B cell (primary cell): ENCODE data around the gene ANKDD1A. TPM values are rescaled to one million over a fixed set of nuclear protein-coding genes. Genes with fewer than 3 reads are reported as not detected.

Source experiments
- ATAC-seq: fragments of 200-7000 bp; cut with Tn5 transposase; one replicate; pipeline ENCODE4 v1.10.0; 2021; ENCODE audit warnings: low read depth, mild to moderate bottlenecking, moderate number of reproducible peaks, moderate library complexity
- CTCF ChIA-PET: fragments of 350-600 bp; sonication (Branson Sonifier 250); formaldehyde crosslinking; loops from one replicate; lab custom pipeline; 2021; ENCODE audit warnings: antibody characterized with exemption, inconsistent platforms; lab: Charles Lee
- POLR2A ChIA-PET: fragments of 350-600 bp; sonication (Branson Sonifier 250); formaldehyde crosslinking; loops from one replicate; lab custom pipeline; 2021; ENCODE audit warnings: antibody characterized with exemption; lab: Charles Lee
- DNase-seq: peaks from one replicate; pipeline ENCODE4 v3.0.0; 2013
- H2AFZ ChIP-seq: 2 replicates; pipeline ENCODE4 v1.6.1; 2012; ENCODE audit warnings: mild to moderate bottlenecking, low read depth, low read length; ENCODE audit not compliant: insufficient read depth, poor library complexity, severe bottlenecking
- H3K27ac ChIP-seq, 2 donors: 1 replicate in 1 of 2; 2 replicates in 1 of 2; pipeline ENCODE4 v1.5.1; 2012 to 2013; ENCODE audit warnings: low read length in 2 of 2, mild to moderate bottlenecking in 2 of 2, moderate library complexity in 1 of 2
- H3K27me3 ChIP-seq, 4 experiments: fragments of 200-600 bp in 1 of 4; sonication (generic) in 1 of 4; replicated peaks in 1 of 4; 1 replicate in 2 of 4; 2 replicates in 2 of 4; pipeline versions ENCODE4 v1.6.1 to v1.7.0; 2013 to 2016; ENCODE audit warnings: low read length in 3 of 4, mild to moderate bottlenecking in 2 of 4, mixed read lengths in 1 of 4, moderate library complexity in 1 of 4; ENCODE audit not compliant: insufficient read depth in 4 of 4, control insufficient read depth in 3 of 4; ENCODE audit errors: control extremely low read depth in 1 of 4
- H3K36me3 ChIP-seq, 2 experiments: replicated peaks in 1 of 2; 1 replicate in 1 of 2; 2 replicates in 1 of 2; pipeline versions ENCODE4 v1.6.1 to v1.7.1; 2013; ENCODE audit warnings: low read length in 1 of 2; ENCODE audit not compliant: insufficient read depth in 2 of 2, control insufficient read depth in 1 of 2; ENCODE audit errors: control extremely low read depth in 1 of 2, extremely low read depth in 1 of 2
- H3K4me1 ChIP-seq, 2 donors: fragments of 200-600 bp in 1 of 2; sonication (generic) in 1 of 2; 1 replicate in 1 of 2; 2 replicates in 1 of 2; pipeline versions ENCODE4 v1.5.1 to v1.6.1; 2013 to 2017; ENCODE audit warnings: low read length in 2 of 2; ENCODE audit not compliant: control insufficient read depth in 2 of 2, insufficient read depth in 2 of 2
- H3K4me2 ChIP-seq: replicated peaks from 2 replicates; pipeline ENCODE3; 2012; ENCODE audit warnings: mild to moderate bottlenecking, low read depth, low read length; ENCODE audit not compliant: poor library complexity, severe bottlenecking
- H3K4me3 ChIP-seq, 5 experiments: fragments of 200-600 bp in 1 of 5; sonication (generic) in 1 of 5; 1 replicate in 3 of 5; 2 replicates in 2 of 5; pipeline versions ENCODE4 v1.5.1 to v1.7.0; 2011 to 2016; ENCODE audit warnings: low read length in 4 of 5, mild to moderate bottlenecking in 4 of 5, low read depth in 2 of 5, control low read depth in 1 of 5, moderate library complexity in 1 of 5; ENCODE audit not compliant: insufficient read depth in 1 of 5; ENCODE audit errors: control extremely low read depth in 1 of 5, extremely low read depth in 1 of 5
- H3K79me2 ChIP-seq: fragments of 200-600 bp; sonication (generic); one replicate; pipeline ENCODE4 v1.6.0; 2016; ENCODE audit warnings: low read length; ENCODE audit not compliant: control insufficient read depth, insufficient read depth
- H3K9ac ChIP-seq: fragments of 200-600 bp; sonication (generic); 2 replicates; pipeline ENCODE4 v1.6.1; 2017; ENCODE audit warnings: mild to moderate bottlenecking, low read length, moderate library complexity
- H3K9me3 ChIP-seq, 3 donors: one replicate each; pipeline versions ENCODE4 v1.6.1 to v1.7.1; 2013; ENCODE audit warnings: low read length in 2 of 3; ENCODE audit not compliant: control insufficient read depth in 2 of 3, insufficient read depth in 1 of 3; ENCODE audit errors: control extremely low read depth in 1 of 3
- H4K20me1 ChIP-seq: 2 replicates; pipeline ENCODE4 v1.6.0; 2012; ENCODE audit warnings: mild to moderate bottlenecking, low read length; ENCODE audit not compliant: insufficient read depth, control insufficient read depth, poor library complexity, severe bottlenecking
- H3K27ac Mint-ChIP-seq: one replicate; pipeline ENCODE4 v1.8.0; 2021; ENCODE audit warnings: mixed read lengths
- H3K27me3 Mint-ChIP-seq: one replicate; pipeline ENCODE4 v1.8.0; 2021; ENCODE audit warnings: mixed read lengths
- H3K4me1 Mint-ChIP-seq: one replicate; pipeline ENCODE4 v1.8.0; 2021; ENCODE audit warnings: mixed read lengths
- H3K4me3 Mint-ChIP-seq: one replicate; pipeline ENCODE4 v1.8.0; 2021; ENCODE audit warnings: mixed read lengths
- H3K9me3 Mint-ChIP-seq: one replicate; pipeline ENCODE4 v1.8.0; 2022; ENCODE audit warnings: mixed read lengths; ENCODE audit not compliant: insufficient read depth
- EZH2 ChIP-seq: IDR thresholded peaks from 2 replicates; pipeline ENCODE4 v1.6.1; 2012; ENCODE audit warnings: borderline replicate concordance, low read depth, mild to moderate bottlenecking, moderate library complexity, low read length; ENCODE audit not compliant: insufficient read depth, poor library complexity, severe bottlenecking
- WGBS: methylation state at CpG from one replicate; pipeline ENCODE4 v1.1.5; 2013; ENCODE audit warnings: missing lambda C conversion rate; ENCODE audit not compliant: insufficient coverage; 5-methylcytosine and 5-hydroxymethylcytosine counted together
- intact Hi-C: fragments of 100-400 bp; cut with micrococcal nuclease; formaldehyde crosslinking; loops from one replicate; pipeline ENCODE4 v1.10.0; 2022
- polyA plus RNA-seq: library from polyadenylated mRNA; depleted of rRNA; stranded (reverse); fragments of >200 nt; gene quantifications from 2 replicates; pipeline ENCODE4 v1.2.3, GENCODE V29; 2012
- total RNA-seq, 2 donors: library from RNA; stranded (reverse); fragments of 120-200 nt in 1 of 2; gene quantifications; 1 replicate in 1 of 2; 2 replicates in 1 of 2; pipeline versions ENCODE4 v1.2.3 to v1.2.4, GENCODE V29; 2013 to 2022
- TF ChIP-seq, protein P1 (sequence below): fragments of 200-600 bp; IDR thresholded peaks from one replicate; pipeline ENCODE4 v1.8.0; 2022; ENCODE audit warnings: antibody characterized with exemption, mild to moderate bottlenecking

ANKDD1A gene
- total and polyA plus RNA-seq, 2 donors (not counting 1 experiment from before 2014, with no cell fraction given) = 2.6 to 2.7 TPM

DNA sequence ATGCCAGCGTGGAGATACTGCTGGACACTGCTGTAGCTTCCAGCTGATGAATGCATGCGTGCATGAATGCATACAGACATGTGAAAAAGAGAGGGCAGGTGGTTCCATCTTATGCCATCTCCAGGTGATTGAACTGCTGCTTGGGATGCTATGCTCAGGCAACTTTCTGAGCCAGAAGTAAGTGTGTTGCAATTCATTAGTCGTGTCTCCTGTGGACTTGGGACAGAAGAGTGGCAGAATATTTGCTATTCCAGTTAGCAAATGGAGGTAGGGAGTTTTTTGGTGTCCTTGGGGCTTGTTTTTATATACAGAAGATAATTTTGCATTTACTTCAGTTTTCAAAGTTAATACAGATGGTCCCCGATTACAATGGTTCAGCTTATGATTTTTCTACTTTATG lies 33.3 kb downstream of the ANKDD1A start:
- Histone ChIP-seq H3K79me2 (no peaks in the 10 kb centered on the region), H4K20me1 (no peaks in the 10 kb centered on the region), H3K4me2 (no peak overlapping the region), H3K27me3 (no peaks in the 10 kb centered on the region), H2AFZ (no peak overlapping the region), H3K36me3 (no peaks in the 10 kb centered on the region), H3K27ac (no peak overlapping the region), H3K9me3 (no peaks in the 10 kb centered on the region), H3K4me1 (no peaks in the 10 kb centered on the region), H3K4me3 (no peak overlapping the region), H3K9ac (no peak overlapping the region)
- H3K4me3 Mint-ChIP-seq = no peak overlapping the region
- ATAC-seq (no peak), DNase-seq (no peak)
- H3K27me3 Mint-ChIP-seq = no peaks in the 10 kb centered on the region
- no peaks in the 10 kb centered on the region for H3K9me3 Mint-ChIP-seq
- H3K27ac Mint-ChIP-seq = no peak overlapping the region
- H3K4me1 Mint-ChIP-seq = no peaks in the 10 kb centered on the region
- intact Hi-C loops = no loop called here
- ChIA-PET POLR2A (no interaction called here), CTCF (interaction anchor here (0.7 kb wide), 1 partner anchor 211 kb away, joined by 3 read pairs; no protein-coding TSS in a partner anchor)
- 88% methylated on average over 2 of the region's 4 CpGs for WGBS
- no peak for TF ChIP-seq EZH2
- TF ChIP-seq, protein P1, sequence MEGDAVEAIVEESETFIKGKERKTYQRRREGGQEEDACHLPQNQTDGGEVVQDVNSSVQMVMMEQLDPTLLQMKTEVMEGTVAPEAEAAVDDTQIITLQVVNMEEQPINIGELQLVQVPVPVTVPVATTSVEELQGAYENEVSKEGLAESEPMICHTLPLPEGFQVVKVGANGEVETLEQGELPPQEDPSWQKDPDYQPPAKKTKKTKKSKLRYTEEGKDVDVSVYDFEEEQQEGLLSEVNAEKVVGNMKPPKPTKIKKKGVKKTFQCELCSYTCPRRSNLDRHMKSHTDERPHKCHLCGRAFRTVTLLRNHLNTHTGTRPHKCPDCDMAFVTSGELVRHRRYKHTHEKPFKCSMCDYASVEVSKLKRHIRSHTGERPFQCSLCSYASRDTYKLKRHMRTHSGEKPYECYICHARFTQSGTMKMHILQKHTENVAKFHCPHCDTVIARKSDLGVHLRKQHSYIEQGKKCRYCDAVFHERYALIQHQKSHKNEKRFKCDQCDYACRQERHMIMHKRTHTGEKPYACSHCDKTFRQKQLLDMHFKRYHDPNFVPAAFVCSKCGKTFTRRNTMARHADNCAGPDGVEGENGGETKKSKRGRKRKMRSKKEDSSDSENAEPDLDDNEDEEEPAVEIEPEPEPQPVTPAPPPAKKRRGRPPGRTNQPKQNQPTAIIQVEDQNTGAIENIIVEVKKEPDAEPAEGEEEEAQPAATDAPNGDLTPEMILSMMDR = no peak

DNA sequence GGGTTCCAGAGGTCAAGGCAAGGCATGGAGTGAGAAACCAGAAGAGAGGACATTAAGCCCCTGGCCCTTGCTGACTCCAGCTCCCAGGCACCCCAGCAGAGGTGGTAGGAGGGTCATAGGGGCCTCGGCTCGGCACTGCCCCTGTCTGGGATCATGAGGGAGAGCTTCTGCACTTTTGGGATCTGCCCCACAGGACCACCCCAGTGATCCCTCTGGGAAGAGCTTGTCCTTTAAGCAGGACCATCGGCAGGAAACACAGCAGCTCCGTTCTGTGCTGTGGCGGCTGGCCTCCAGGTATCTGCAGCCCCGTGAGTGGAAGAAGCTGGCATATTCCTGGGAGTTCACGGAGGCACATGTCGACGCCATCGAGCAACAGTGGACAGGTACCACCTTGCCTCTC lies 35.5 kb downstream of the ANKDD1A start:
- TF ChIP-seq, protein P1 = no peak
- no peak for TF ChIP-seq EZH2
- DNase-seq (no peak), ATAC-seq (no peak)
- Histone ChIP-seq H3K9ac (no peak overlapping the region), H3K9me3 (no peaks in the 10 kb centered on the region), H4K20me1 (no peaks in the 10 kb centered on the region), H2AFZ (no peak overlapping the region), H3K4me2 (no peak overlapping the region), H3K27ac (no peak overlapping the region), H3K27me3 (no peaks in the 10 kb centered on the region), H3K4me3 (no peak overlapping the region), H3K79me2 (no peaks in the 10 kb centered on the region), H3K36me3 (no peaks in the 10 kb centered on the region), H3K4me1 (no peaks in the 10 kb centered on the region)
- Mint-ChIP-seq H3K9me3 (no peaks in the 10 kb centered on the region), H3K4me3 (no peak overlapping the region), H3K27ac (no peak overlapping the region), H3K4me1 (peaks cover 8% of the 10 kb centered on the region), H3K27me3 (no peaks in the 10 kb centered on the region)
- POLR2A ChIA-PET = no interaction called here
- intact Hi-C loops = no loop called here
- CTCF ChIA-PET = no interaction called here
- WGBS = 96% methylated on average over 10 of the region's 10 CpGs
